ENCODE measurements around the gene SMYD3. TPM values are rescaled to one million over a fixed set of nuclear protein-coding genes. Genes with fewer than 3 reads are reported as not detected.

The SMYD3 gene
- total RNA-seq, 3 donors from 2014 or later (not counting 1 experiment from before 2014, with no cell fraction given) = 43.6 to 48.0 (median 46.1) TPM

GRCh38 chr1:245932302-245932972 lies 574.6 kb downstream of the SMYD3 start:
- H3K27me3 ChIP-seq (ENCODE audit: control insufficient read depth, insufficient read depth, low read length) = no peaks in the 10 kb centered on the region
- no peaks in the 10 kb centered on the region for H3K27me3 Mint-ChIP-seq (ENCODE audit: low read depth in 2 of 2)

GRCh38 chr1:245931450-245931849 lies 575.6 kb downstream of the SMYD3 start:
- TF ChIP-seq, protein P1, sequence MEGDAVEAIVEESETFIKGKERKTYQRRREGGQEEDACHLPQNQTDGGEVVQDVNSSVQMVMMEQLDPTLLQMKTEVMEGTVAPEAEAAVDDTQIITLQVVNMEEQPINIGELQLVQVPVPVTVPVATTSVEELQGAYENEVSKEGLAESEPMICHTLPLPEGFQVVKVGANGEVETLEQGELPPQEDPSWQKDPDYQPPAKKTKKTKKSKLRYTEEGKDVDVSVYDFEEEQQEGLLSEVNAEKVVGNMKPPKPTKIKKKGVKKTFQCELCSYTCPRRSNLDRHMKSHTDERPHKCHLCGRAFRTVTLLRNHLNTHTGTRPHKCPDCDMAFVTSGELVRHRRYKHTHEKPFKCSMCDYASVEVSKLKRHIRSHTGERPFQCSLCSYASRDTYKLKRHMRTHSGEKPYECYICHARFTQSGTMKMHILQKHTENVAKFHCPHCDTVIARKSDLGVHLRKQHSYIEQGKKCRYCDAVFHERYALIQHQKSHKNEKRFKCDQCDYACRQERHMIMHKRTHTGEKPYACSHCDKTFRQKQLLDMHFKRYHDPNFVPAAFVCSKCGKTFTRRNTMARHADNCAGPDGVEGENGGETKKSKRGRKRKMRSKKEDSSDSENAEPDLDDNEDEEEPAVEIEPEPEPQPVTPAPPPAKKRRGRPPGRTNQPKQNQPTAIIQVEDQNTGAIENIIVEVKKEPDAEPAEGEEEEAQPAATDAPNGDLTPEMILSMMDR (IDR thresholded peaks at IDR 0.05) = no peak
- Mint-ChIP-seq H3K4me3 (no peak overlapping the region), H3K27me3 (ENCODE audit: low read depth in 2 of 2) (no peaks in the 10 kb centered on the region), H3K9me3 (no peaks in the 10 kb centered on the region), H3K27ac (no peak overlapping the region), H3K36me3 (no peaks in the 10 kb centered on the region), H3K4me1 (peaks cover 5 to 6% of the 10 kb centered on the region in 2 donors)
- DNase-seq (no peak), ATAC-seq (no peak)
- 97% methylated on average over 3 of the region's 3 CpGs for WGBS (ENCODE audit: insufficient coverage)
- no peak overlapping the region for H3K27ac ChIP-seq (ENCODE audit: low read length)
- no peak overlapping the region for H3K4me3 ChIP-seq (ENCODE audit: low read length)
- intact Hi-C loops (cut with micrococcal nuclease) = no loop called here
- no peaks in the 10 kb centered on the region for H3K27me3 ChIP-seq (ENCODE audit: control insufficient read depth, insufficient read depth, low read length)
- H3K4me1 ChIP-seq (ENCODE audit: control insufficient read depth, insufficient read depth, low read length) = no peaks in the 10 kb centered on the region
- no peaks in the 10 kb centered on the region for H3K9me3 ChIP-seq (ENCODE audit: control insufficient read depth, insufficient read depth, low read length)
- H3K36me3 ChIP-seq (ENCODE audit: control insufficient read depth, insufficient read depth, low read length) = peaks cover 3% of the 10 kb centered on the region

More at GRCh38 chr1:245932302-245932972, 574.6 kb downstream of the SMYD3 start:
- no peaks in the 10 kb centered on the region for H3K36me3 Mint-ChIP-seq
- no peak for ATAC-seq
- no peak overlapping the region for H3K4me3 Mint-ChIP-seq
- peaks cover 5 to 6% of the 10 kb centered on the region in 2 donors for H3K4me1 Mint-ChIP-seq
- no peaks in the 10 kb centered on the region for H3K36me3 ChIP-seq (ENCODE audit: control insufficient read depth, insufficient read depth, low read length)
- no peaks in the 10 kb centered on the region for H3K9me3 ChIP-seq (ENCODE audit: control insufficient read depth, insufficient read depth, low read length)
- 98% methylated on average over 8 of the region's 8 CpGs for WGBS (ENCODE audit: insufficient coverage)
- TF ChIP-seq, protein P1 (IDR thresholded peaks at IDR 0.05) = no peak
- H3K4me1 ChIP-seq (ENCODE audit: control insufficient read depth, insufficient read depth, low read length) = no peaks in the 10 kb centered on the region
- no peak overlapping the region for H3K4me3 ChIP-seq (ENCODE audit: low read length)
- intact Hi-C loops (cut with micrococcal nuclease) = no loop called here
- DNase-seq = no peak
- H3K27ac ChIP-seq (ENCODE audit: low read length) = no peak overlapping the region
- H3K27ac Mint-ChIP-seq = no peak overlapping the region
- H3K9me3 Mint-ChIP-seq = no peaks in the 10 kb centered on the region

DNA sequence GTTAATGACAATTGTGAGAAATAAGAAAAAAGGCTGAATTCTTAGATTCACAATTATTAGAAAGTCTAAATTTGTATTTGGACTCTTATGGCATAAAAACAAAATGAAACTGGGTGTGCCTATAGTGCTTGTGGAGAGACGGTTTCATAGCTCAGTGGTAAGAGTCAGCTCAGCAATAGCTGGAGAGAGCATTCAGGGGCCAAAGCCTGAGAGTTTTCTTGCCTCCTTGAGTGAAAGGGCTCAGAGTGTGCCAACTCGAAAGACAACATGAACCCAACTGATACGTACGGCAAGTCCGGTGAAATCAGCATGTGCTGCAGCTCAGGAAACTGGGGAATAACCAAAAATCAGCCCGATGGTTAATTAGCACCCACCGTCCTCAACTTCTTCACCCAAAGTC lies 577.9 kb downstream of the SMYD3 start:
- TF ChIP-seq, protein P1 (IDR thresholded peaks at IDR 0.05) = no peak
- Histone ChIP-seq H3K27me3 (ENCODE audit: control insufficient read depth, insufficient read depth, low read length) (no peaks in the 10 kb centered on the region), H3K36me3 (ENCODE audit: control insufficient read depth, insufficient read depth, low read length) (peaks cover 3% of the 10 kb centered on the region), H3K27ac (ENCODE audit: low read length) (no peak overlapping the region), H3K4me3 (ENCODE audit: low read length) (no peak overlapping the region), H3K9me3 (ENCODE audit: control insufficient read depth, insufficient read depth, low read length) (no peaks in the 10 kb centered on the region), H3K4me1 (ENCODE audit: control insufficient read depth, insufficient read depth, low read length) (no peaks in the 10 kb centered on the region)
- no peaks in the 10 kb centered on the region for H3K9me3 Mint-ChIP-seq
- H3K27ac Mint-ChIP-seq = no peak overlapping the region
- intact Hi-C loops (cut with micrococcal nuclease) = no loop called here
- H3K27me3 Mint-ChIP-seq (ENCODE audit: low read depth in 2 of 2) = no peaks in the 10 kb centered on the region
- H3K36me3 Mint-ChIP-seq = no peaks in the 10 kb centered on the region
- no peak overlapping the region for H3K4me3 Mint-ChIP-seq
- WGBS (ENCODE audit: insufficient coverage) = 97% methylated on average over 7 of the region's 7 CpGs
- ATAC-seq = no peak
- H3K4me1 Mint-ChIP-seq = no peaks in the 10 kb centered on the region
- DNase-seq = no peak

DNA sequence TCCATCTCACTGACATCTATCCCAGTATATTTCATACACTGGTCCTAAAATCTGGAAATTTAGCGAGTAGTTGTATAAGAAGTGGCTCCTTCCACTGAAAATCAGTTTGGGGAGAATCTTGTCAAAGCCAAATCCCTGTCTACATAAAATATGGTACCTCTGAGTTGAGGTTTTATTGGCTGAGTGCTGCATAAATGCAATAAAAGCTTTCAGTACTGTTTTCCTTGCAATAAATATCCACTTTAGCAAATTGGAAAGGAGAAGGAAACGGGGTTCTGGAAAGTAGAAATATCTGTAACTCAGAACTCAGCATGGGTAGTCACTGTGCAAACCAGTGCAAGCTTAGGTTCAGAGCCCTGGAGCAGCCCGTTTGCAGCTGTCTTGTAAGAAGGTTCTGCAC lies 580.2 kb downstream of the SMYD3 start:
- H3K4me1 ChIP-seq (ENCODE audit: control insufficient read depth, insufficient read depth, low read length) = no peaks in the 10 kb centered on the region
- Mint-ChIP-seq H3K4me1 (no peaks in the 10 kb centered on the region), H3K4me3 (no peak overlapping the region), H3K27ac (no peak overlapping the region), H3K36me3 (no peaks in the 10 kb centered on the region), H3K27me3 (ENCODE audit: low read depth in 2 of 2) (no peaks in the 10 kb centered on the region), H3K9me3 (no peaks in the 10 kb centered on the region)
- DNase-seq = no peak
- H3K9me3 ChIP-seq (ENCODE audit: control insufficient read depth, insufficient read depth, low read length) = no peaks in the 10 kb centered on the region
- peaks cover 3% of the 10 kb centered on the region for H3K36me3 ChIP-seq (ENCODE audit: control insufficient read depth, insufficient read depth, low read length)
- ATAC-seq = no peak
- TF ChIP-seq, protein P1 (IDR thresholded peaks at IDR 0.05) = no peak
- no peak overlapping the region for H3K27ac ChIP-seq (ENCODE audit: low read length)
- WGBS (ENCODE audit: insufficient coverage) = 89% methylated on average over 3 of the region's 3 CpGs
- intact Hi-C loops (cut with micrococcal nuclease) = no loop called here
- no peak overlapping the region for H3K4me3 ChIP-seq (ENCODE audit: low read length)
- no peaks in the 10 kb centered on the region for H3K27me3 ChIP-seq (ENCODE audit: control insufficient read depth, insufficient read depth, low read length)

All from natural killer cell (primary cell).